DMS114 treated with DMSO at 0.1 percent for 48 hours (cell line): Measurements from ENCODE around the gene OR1K1.
"Not testable (repeated sequence)": the region's sequence is repeated elsewhere in the genome, so short reads cannot be mapped to it uniquely, and the experiment has no call there.

Source experiments
- DNase-seq: peaks from one replicate; lab custom pipeline; 2025; ENCODE audit not compliant: unreplicated experiment; lab: John Stamatoyannopoulos, UW

Gene OR1K1, protein sequence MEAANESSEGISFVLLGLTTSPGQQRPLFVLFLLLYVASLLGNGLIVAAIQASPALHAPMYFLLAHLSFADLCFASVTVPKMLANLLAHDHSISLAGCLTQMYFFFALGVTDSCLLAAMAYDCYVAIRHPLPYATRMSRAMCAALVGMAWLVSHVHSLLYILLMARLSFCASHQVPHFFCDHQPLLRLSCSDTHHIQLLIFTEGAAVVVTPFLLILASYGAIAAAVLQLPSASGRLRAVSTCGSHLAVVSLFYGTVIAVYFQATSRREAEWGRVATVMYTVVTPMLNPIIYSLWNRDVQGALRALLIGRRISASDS

DNA sequence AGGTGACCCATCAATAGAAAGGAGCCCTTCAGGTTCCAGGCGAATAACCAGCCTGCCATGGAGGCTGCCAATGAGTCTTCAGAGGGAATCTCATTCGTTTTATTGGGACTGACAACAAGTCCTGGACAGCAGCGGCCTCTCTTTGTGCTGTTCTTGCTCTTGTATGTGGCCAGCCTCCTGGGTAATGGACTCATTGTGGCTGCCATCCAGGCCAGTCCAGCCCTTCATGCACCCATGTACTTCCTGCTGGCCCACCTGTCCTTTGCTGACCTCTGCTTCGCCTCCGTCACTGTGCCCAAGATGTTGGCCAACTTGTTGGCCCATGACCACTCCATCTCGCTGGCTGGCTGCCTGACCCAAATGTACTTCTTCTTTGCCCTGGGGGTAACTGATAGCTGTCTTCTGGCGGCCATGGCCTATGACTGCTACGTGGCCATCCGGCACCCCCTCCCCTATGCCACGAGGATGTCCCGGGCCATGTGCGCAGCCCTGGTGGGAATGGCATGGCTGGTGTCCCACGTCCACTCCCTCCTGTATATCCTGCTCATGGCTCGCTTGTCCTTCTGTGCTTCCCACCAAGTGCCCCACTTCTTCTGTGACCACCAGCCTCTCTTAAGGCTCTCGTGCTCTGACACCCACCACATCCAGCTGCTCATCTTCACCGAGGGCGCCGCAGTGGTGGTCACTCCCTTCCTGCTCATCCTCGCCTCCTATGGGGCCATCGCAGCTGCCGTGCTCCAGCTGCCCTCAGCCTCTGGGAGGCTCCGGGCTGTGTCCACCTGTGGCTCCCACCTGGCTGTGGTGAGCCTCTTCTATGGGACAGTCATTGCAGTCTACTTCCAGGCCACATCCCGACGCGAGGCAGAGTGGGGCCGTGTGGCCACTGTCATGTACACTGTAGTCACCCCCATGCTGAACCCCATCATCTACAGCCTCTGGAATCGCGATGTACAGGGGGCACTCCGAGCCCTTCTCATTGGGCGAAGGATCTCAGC, at the start of gene OR1K1:
OR1K1 (plus strand) TSS at position 58 of the 995 bp plus-strand sequence; CDS start at position 58, 0 bp downstream.
- no peak for DNase-seq

DNA sequence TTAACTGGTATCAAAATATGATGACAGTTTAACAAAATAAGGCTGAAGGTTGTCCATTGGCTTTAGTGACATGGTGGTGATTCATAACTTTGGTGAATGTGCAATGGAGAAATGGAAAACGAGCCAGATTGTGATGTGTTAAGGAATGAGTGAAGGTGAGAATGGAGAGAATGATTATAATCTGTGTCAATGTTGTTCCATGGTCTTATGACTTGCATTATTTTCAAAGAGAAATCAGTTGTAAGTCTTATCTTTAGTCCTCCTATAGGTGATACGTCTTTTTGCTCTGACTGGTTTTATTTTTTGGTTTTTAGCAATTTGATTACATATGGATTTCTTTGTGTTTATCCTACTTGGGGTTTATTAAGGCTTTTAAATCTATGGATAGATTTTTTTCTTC, 45.1 kb upstream of the OR1K1 start:
- DNase-seq = no peak

DNA sequence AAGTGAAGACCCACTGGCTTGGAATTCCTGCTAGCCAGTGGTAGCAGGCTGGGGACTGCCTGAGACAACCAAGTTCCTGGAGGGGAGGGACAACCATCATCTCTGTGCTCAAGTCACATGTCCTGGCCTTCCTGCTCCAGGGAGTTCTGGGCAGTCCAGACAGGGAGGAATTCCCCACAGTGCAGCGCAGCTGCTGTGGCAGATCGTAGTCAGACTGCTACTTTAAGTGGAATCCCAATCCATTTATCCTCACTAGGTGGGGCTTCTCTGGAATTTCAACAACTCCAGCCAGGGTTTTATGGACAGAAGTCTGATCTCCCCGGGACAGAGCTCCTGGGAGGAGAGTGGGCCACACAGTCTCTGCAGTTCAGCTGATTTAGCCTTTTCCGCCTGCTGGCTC, 32.1 kb upstream of the OR1K1 start:
- no peak for DNase-seq

DNA sequence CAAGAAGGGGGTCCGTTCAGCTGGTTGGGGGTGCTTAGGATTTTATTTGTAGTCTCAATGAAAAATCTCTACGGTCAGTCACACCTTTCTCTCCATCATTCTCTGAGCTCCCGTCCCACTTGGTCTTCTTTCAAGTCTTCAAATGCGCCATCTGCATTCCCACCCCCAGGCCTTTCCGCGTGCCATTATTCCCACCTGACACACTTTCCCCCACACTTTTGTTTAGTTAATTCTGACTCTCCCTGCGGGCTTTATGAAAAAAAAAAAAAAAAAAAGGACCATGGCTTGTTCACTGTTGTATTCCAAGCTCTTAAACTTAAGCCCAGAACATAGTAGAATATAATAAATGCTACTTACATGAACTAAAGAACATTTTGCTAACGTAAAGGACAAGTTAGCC, 22.9 kb upstream of the OR1K1 start:
- no peak for DNase-seq

DNA sequence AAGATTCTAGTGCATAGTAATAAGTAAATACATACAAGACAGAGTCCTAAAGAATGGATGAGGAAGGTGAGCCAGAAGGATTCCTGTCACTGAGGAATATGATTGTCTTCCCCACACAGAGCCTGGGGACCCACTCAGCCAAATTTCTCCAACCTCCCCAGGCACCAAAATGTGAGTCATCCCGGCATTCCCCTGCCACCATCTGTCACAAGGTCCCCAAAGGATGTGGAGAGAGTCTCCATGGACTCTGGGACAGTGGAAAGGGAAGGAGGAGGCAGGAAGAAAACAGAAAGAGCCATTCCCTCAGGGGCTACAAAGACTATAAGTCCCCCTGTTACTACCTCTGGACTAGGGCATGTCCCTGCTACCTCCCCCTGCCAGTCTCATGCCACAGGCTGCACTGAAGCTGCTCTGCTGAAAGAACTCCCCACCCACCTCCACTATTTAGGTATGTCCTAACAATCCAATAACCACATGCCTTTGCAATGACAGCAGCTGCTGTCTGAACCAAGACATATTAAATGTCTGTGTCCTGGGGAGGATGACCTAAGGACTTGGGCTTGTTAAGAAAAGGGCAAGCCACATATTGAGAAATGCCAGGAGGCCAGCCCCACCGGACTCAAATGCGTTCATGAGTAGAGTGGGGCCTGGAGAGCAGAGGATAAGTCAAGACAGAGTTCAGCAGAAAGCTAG, 21.8 kb upstream of the OR1K1 start:
- DNase-seq = no peak

DNA sequence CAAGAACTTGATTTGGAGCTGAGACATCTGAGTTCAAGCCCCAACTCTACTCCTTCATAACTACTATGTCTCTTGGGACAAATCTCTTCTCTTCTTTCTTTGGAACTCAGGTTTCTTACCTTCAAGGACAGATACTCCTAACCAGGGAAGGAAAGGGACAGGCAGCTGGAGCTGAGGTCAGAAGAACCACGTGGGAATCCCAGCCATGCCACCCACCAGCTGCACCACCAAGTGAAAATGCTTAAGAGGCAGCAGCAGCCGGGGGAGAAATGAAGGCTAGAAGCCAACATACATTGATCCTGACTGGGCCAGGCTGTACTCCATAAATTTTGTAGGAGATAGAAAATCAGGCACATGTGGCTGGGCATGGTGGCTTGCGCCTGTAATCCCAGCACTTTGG, 20.7 kb upstream of the OR1K1 start:
- DNase-seq = no peak

DNA sequence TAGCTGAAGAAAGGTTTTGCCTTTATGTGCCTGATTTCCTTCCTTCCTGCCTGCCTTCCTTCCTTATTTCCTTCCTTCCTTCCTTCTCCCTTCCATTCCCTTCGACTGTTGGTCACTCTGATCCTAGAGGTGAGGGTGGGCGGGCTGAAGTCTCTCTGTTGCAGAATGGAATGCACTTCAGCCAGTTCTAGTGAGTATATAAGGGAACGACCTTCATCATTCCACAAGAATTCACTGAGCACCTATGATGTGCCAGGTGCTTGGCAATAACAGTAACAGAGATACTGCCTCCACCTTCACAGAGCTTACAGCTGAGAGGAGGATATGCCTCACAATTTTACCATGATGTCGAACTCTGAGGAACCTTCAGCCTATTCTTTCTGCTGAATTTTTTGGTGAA, 19.9 kb upstream of the OR1K1 start:
- no peak for DNase-seq

DNA sequence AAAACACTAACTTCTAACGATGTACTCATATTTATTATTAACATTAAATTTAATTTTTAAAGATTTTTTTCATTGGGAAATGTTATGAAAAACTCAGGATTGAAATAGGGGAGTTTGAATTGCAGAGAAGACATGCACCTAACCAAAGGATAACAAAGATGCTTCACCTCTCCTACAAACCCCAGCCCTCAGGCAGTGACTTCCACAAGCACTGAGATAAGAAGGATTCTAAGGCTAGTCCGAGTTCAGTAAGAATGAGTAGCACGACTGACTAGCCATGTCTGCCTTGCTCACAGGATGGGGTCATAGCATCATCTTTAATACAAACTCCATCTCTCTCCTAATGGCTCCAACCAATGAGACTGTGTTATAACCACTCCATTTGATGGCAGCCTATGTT, 18.3 kb upstream of the OR1K1 start:
- DNase-seq = no peak

DNA sequence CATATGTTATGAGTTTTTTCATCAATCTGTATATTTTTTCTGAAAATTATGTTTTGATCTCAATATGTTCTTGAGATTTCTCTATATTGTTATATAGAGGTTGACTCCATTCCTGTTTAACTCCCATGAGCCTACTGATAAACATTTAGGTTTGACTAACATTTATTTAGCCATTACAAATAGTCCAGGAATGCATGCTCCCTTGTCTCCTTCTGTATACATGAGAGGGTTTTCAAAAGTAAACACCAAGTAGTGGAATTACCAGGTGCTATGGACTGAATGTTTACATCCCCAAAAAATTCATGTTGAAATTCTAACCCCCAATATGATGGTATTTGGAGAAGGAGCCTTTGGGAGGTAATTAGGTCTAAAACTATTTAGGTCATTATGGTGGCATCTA, 14.7 kb upstream of the OR1K1 start:
- DNase-seq = no peak

DNA sequence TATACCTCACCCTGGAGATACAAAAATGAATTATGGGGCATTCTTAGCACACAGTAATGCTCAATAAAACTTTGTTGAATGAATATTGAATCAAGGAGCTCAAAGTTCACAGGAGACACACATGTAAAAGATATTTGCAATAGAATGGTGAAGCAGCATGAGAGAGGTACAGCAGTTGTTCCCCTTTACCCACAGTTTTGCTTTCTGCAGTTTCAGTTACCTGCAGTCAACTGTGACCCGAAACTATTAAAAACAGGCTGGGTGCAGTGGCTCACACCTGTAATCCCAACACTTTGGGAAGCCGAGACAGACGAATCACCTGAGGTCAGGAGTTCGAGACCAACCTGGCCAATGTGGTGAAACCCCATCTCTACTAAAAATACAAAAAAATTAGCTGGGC, 13.6 kb upstream of the OR1K1 start:
- no peak for DNase-seq

DNA sequence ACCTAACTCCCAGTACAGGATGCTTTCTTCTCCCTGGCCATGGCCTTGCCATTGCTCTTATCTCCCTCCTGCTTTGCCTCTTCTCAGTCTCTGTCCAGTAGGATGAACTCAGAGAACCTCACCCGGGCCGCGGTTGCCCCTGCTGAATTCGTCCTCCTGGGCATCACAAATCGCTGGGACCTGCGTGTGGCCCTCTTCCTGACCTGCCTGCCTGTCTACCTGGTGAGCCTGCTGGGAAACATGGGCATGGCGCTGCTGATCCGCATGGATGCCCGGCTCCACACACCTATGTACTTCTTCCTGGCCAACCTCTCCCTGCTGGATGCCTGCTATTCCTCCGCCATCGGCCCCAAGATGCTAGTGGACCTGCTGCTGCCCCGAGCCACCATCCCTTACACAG, 11.1 kb upstream of the OR1K1 start, which contains the start of gene OR5C1:
OR5C1 (plus strand) TSS at position 103 of the 400 bp plus-strand sequence; CDS start at position 103, 0 bp downstream.
- no peak for DNase-seq

DNA sequence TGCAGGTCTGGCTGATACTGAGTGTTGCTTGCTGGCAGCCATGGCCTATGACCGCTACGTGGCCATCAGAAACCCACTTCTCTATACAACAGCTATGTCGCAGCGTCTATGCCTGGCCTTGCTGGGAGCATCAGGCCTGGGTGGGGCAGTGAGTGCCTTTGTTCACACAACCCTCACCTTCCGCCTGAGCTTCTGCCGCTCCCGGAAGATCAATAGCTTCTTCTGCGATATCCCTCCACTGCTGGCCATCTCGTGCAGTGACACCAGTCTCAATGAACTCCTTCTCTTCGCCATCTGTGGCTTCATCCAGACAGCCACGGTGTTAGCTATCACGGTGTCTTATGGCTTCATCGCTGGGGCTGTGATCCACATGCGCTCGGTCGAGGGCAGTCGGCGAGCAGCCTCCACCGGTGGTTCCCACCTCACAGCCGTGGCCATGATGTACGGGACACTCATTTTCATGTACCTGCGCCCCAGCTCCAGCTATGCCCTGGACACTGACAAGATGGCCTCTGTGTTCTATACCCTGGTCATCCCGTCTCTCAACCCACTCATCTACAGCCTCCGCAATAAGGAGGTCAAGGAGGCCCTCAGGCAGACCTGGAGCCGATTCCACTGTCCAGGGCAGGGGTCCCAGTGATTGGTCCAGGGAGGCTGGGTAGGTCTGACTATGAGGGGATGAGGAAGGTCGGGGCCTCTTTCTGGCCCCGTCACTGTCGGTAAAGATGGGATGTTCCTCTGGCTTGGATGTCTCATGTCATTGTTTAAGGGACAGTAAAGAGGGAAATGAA, 10.5 kb upstream of the OR1K1 start:
- DNase-seq = no peak

DNA sequence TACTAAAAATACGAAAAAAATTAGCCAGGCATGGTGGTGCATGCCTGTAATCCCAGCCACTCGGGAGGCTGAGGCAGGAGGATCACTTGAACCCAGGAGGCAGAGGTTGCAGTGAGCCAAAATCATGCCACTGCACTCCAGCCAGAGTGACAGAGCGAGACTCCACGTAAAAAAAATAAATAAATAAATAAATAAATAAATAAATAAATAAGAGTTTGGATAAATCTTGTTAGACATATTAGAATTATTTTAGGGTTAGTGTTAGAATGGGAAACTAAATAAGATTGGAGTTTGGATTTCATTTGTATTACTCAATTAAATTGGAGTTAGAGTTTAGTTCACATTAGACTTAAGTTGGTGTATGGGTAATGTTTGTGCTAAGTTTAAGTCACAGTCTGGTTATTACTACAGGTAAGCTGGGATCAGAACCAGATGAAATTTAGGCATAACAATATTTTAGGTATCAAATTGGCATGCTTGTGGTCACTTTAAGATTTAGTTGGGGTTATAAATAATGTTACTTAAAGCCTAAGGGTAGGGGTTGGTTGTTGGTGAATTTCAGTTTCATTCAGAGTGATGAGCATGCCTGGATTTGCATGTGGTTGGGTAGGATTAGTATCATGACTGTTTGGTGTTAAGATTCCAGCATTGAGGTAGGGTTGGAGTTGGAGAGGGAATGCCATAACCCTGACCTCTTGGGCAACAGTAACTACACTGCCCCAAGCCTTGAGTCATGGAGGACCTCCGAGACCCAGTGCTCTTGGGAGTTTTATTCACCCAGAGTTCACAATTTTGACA, 7.9 kb upstream of the OR1K1 start:
- no peak for DNase-seq

DNA sequence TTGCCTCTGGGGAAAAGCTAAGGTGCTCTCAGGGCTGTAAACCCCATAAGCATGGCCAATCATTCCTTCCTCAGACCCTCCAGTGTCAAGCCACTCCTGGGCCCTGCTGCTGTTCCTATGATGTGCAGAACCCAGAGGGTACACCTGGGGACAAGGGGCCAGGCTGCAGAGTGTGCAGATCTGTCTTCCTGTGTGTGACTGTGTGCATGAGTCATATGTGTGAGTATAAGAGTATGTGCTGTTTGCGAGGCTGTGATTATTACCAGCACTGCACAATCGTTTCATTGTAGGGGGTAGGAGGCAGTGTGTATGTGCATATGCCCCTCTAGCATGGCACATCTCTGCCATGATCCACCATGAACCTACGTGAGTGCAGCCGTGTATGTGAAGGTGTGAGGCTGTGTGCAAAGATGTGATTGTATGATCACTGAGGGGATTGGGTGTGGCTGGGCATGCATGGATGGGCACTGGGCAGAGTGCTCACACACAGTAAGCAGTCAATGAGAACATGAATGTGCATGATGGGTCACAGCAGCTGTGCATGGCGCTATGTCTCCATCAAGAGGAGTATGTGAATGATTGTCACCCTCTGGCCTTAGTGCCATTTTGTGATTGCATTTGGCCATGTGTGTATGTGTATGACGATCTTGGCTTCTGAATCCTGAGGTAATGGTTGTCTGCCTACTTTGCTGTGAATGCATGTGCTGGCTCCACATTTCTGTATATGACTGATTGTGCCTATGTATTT, 2.4 kb upstream of the OR1K1 start:
- no peak for DNase-seq

DNA sequence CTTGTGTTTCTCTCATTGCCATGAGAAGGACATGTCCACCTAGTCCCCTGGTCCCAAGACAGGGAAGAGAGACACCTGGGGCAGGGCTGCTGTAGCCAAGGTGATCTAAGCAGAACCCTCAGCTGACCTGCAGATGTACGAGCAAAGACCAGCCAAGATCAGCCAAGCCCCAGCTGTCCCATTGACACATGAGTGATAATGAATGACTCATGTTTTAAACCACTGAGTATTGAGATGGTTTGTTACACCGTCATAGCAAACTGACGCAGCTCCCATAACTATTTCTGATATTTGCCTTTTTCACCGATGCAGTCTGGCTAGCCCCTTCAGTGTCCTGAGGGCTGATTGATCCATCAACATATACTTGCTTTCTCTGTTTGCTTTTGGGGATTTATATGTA, 6.7 kb downstream of the OR1K1 start:
- DNase-seq = no peak

DNA sequence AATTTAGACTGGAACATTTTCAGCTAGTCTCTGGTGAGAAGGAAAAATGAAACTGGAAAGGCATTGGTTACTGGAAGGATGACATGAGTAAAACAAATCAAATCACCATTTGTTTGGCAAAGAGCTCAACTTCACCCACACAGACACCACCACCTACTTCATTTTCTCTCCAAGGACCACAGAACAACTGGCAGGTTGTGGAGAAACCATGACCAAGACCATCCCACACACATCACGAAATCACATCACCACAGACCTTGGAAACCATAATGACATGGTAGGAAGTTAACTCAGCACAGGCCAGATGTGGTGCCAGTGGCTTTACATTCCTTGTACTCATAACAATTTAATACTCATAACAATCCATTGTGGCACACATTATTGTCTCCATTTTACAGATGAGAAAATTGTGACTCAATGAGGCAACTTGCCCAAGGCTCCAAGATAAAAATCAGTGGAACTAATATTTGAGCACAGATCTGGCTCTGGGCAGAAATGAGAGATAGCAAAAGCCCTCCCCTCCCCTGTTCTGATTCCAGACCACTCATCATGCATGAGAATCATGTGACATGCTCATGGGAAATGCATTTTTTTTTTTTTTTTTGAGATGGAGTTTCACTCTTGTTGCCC, 7.5 kb downstream of the OR1K1 start:
- no peak for DNase-seq

DNA sequence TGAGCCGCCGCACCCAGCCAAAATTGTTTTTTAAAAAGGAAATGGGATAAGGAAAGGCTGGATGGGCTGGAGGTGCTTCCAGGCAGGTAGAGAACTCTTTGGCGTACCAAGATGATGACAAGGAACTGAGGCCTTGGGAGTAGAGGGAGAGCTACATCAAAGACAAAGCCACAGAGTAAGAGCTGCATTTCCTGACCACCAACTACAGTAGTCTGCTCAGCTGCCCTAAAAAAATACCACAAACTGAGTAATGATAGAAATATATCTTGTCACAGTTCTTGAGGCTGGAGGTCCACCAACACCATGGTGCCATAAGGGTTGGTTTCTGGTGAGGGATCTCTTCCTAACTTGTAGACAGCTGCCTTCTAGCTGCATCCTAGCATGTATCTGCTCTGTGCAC, 8.2 kb downstream of the OR1K1 start:
- DNase-seq = no peak

DNA sequence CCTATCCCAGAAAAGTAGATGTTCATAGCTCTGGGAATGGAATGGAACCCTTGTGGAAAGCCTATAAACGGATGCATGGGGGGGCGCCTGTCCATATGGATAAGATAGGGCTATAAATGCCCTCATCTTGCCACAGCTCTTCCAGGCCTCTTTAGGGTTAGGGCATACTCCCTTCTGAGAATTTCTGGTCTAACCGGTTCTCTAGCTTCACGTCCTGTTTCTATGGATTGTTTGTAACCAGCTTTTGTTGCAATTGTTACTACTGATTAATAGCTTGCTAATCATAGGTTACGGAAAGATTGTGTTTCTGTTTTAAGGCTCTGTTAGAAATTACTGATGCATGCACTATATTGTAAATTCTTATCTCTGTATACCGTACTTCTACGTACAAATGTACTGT, 9.3 kb downstream of the OR1K1 start:
- DNase-seq = not testable (repeated sequence)
